WTC11 (cell line): ENCODE measurements around the gene ZNF581. TPM values are rescaled to one million over a fixed set of nuclear protein-coding genes. Genes with fewer than 3 reads are reported as not detected.
A peak's percentile ranks its signal among the peaks of the same experiment; 100 is the strongest.

Experiments used
- ATAC-seq: fragments of 200-7000 bp; cut with Tn5 transposase; 2 replicates; pipeline ENCODE4 v1.10.0; 2021; ENCODE audit warnings: mild to moderate bottlenecking, moderate library complexity
- CTCF ChIA-PET: fragments of 300-600 bp; sonication (Branson Sonifier 250); formaldehyde crosslinking; loops from one replicate; lab custom pipeline; 2021; ENCODE audit warnings: antibody characterized with exemption; lab: Charles Lee
- POLR2A ChIA-PET: fragments of 350-600 bp; sonication (Branson Sonifier 250); formaldehyde crosslinking; loops from one replicate; lab custom pipeline; 2021; ENCODE audit warnings: antibody characterized with exemption; lab: Charles Lee
- DNase-seq: peaks from one replicate; pipeline ENCODE4 v3.0.0; 2021; ENCODE audit warnings: low spot score
- H3K27ac Mint-ChIP-seq: 2 replicates; pipeline ENCODE4 v1.8.0; 2021; ENCODE audit warnings: mixed read lengths
- H3K27me3 Mint-ChIP-seq: 2 replicates; pipeline ENCODE4 v1.8.0; 2021; ENCODE audit warnings: low read depth, mild to moderate bottlenecking, moderate library complexity, mixed read lengths
- H3K36me3 Mint-ChIP-seq: 2 replicates; pipeline ENCODE4 v1.8.0; 2021; ENCODE audit warnings: mixed read lengths
- H3K4me1 Mint-ChIP-seq: 2 replicates; pipeline ENCODE4 v1.8.0; 2022; ENCODE audit warnings: mixed read lengths
- H3K4me3 Mint-ChIP-seq: 2 replicates; pipeline ENCODE4 v1.8.0; 2021; ENCODE audit warnings: mild to moderate bottlenecking, moderate library complexity, mixed read lengths
- H3K9me3 Mint-ChIP-seq: 2 replicates; pipeline ENCODE4 v1.8.0; 2021; ENCODE audit warnings: mixed read lengths
- ARID4B ChIP-seq: sonication (generic); formaldehyde crosslinking; IDR thresholded peaks from 2 replicates; pipeline ENCODE4 v1.8.0; 2023; ENCODE audit warnings: missing genetic modification reagents, mild to moderate bottlenecking, borderline replicate concordance
- GABPB1 ChIP-seq: sonication (generic); formaldehyde crosslinking; IDR thresholded peaks from 2 replicates; pipeline ENCODE4 v1.8.1; 2023; ENCODE audit warnings: mild to moderate bottlenecking, missing genetic modification reagents
- MYBL2 ChIP-seq: sonication (generic); formaldehyde crosslinking; IDR thresholded peaks from 2 replicates; pipeline ENCODE4 v1.8.1; 2023; ENCODE audit warnings: mild to moderate bottlenecking, moderate library complexity, missing genetic modification reagents
- STAT6 ChIP-seq: sonication (generic); formaldehyde crosslinking; conservative IDR thresholded peaks from 2 replicates; pipeline ENCODE4 v1.8.1; 2023; ENCODE audit warnings: mild to moderate bottlenecking, low read depth, missing genetic modification reagents, moderate library complexity
- ZNF219 ChIP-seq: sonication (generic); formaldehyde crosslinking; IDR thresholded peaks from 2 replicates; pipeline ENCODE4 v1.8.0; 2023; ENCODE audit warnings: missing genetic modification reagents, mild to moderate bottlenecking, borderline replicate concordance
- total RNA-seq: library from RNA; stranded (reverse); gene quantifications from 3 replicates; pipeline ENCODE4 v1.2.3, GENCODE V29; 2021
- TF ChIP-seq, protein P1 (sequence below): fragments of 250-450 bp; sonication (Bioruptor Pico); IDR thresholded peaks from 2 replicates; pipeline ENCODE4 v1.9.0; 2021; ENCODE audit warnings: moderate library complexity, mild to moderate bottlenecking, inconsistent platforms, borderline replicate concordance
- TF ChIP-seq, protein P2 (sequence below): fragments of 250-450 bp; sonication (Bioruptor Pico); IDR thresholded peaks from 2 replicates; pipeline ENCODE4 v1.9.0; 2021; ENCODE audit warnings: mild to moderate bottlenecking
- TF ChIP-seq, protein P3 (sequence below): sonication (generic); formaldehyde crosslinking; IDR thresholded peaks from 2 replicates; pipeline ENCODE4 v1.8.0; 2022; ENCODE audit warnings: mild to moderate bottlenecking, missing genetic modification reagents

Gene ZNF581
- total RNA-seq, 1 experiment from 2014 or later: 100 TPM

DNA sequence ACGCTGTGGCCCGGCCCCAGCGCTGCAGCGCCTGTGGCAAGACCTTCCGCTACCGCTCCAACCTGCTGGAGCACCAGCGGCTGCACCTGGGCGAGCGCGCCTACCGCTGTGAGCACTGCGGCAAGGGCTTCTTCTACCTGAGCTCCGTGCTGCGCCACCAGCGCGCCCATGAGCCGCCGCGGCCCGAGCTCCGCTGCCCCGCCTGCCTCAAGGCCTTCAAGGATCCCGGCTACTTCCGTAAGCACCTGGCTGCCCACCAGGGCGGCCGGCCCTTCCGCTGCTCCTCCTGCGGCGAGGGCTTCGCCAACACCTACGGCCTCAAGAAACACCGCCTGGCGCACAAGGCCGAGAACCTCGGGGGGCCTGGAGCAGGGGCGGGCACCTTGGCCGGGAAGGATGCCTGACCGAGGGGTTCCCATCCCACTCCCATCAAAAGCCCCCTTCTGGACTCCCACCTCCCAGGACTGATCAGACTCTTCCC, 27.0 kb upstream of the ZNF581 start (continued):
- no peak for TF ChIP-seq ZNF219 (CRISPR knock-in tag)
- TF ChIP-seq ARID4B (CRISPR knock-in tag): no peak
- TF ChIP-seq STAT6 (CRISPR knock-in tag): no peak

DNA sequence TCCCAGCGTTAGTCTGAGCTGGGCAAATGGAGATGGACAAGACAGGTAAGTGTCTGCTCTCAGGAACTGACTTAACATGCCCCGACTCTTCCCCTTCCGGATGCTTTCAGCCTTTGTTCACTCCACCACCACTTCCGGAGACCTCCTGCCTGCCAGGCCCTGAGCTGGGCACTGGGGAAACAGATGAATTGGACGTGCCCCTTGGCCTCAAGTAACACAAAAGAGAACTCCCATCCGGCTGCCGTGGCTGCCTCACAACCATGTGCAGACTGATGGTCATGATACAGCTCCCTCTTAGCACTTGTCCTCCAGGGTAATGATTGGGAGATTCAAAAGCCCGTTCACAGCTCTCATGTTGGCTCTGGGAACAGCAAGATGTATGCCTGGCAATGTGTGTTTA, 26.0 kb upstream of the ZNF581 start:
- 0 out of 2 replicates have a peak, but pooled peaks cover 3% of the 10 kb centered on the region for H3K27me3 Mint-ChIP-seq
- ChIA-PET POLR2A (no interaction called here), CTCF (interaction anchor here (0.7 to 4.0 kb wide), 3 partner anchors 11 to 514 kb away, joined by 3 to 14 read pairs (median 9); partner anchors contain the start of gene ZNF865)
- H3K4me1 Mint-ChIP-seq: 0 out of 2 replicates have a peak, but pooled peaks cover 3% of the 10 kb centered on the region
- ATAC-seq (no peak), DNase-seq (no peak)
- H3K36me3 Mint-ChIP-seq: peaks cover 19% of the 10 kb centered on the region
- TF ChIP-seq, protein P1, sequence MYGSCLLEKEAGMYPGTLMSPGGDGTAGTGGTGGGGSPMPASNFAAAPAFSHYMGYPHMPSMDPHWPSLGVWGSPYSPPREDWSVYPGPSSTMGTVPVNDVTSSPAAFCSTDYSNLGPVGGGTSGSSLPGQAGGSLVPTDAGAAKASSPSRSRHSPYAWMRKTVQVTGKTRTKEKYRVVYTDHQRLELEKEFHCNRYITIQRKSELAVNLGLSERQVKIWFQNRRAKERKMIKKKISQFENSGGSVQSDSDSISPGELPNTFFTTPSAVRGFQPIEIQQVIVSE (CRISPR knock-in tag): no peak
- TF ChIP-seq MYBL2 (CRISPR knock-in tag) (no peak), ARID4B (CRISPR knock-in tag) (no peak), GABPB1 (CRISPR knock-in tag) (no peak)
- TF ChIP-seq, protein P2, sequence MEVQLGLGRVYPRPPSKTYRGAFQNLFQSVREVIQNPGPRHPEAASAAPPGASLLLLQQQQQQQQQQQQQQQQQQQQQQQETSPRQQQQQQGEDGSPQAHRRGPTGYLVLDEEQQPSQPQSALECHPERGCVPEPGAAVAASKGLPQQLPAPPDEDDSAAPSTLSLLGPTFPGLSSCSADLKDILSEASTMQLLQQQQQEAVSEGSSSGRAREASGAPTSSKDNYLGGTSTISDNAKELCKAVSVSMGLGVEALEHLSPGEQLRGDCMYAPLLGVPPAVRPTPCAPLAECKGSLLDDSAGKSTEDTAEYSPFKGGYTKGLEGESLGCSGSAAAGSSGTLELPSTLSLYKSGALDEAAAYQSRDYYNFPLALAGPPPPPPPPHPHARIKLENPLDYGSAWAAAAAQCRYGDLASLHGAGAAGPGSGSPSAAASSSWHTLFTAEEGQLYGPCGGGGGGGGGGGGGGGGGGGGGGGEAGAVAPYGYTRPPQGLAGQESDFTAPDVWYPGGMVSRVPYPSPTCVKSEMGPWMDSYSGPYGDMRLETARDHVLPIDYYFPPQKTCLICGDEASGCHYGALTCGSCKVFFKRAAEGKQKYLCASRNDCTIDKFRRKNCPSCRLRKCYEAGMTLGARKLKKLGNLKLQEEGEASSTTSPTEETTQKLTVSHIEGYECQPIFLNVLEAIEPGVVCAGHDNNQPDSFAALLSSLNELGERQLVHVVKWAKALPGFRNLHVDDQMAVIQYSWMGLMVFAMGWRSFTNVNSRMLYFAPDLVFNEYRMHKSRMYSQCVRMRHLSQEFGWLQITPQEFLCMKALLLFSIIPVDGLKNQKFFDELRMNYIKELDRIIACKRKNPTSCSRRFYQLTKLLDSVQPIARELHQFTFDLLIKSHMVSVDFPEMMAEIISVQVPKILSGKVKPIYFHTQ (CRISPR knock-in tag): no peak
- TF ChIP-seq, protein P3, sequence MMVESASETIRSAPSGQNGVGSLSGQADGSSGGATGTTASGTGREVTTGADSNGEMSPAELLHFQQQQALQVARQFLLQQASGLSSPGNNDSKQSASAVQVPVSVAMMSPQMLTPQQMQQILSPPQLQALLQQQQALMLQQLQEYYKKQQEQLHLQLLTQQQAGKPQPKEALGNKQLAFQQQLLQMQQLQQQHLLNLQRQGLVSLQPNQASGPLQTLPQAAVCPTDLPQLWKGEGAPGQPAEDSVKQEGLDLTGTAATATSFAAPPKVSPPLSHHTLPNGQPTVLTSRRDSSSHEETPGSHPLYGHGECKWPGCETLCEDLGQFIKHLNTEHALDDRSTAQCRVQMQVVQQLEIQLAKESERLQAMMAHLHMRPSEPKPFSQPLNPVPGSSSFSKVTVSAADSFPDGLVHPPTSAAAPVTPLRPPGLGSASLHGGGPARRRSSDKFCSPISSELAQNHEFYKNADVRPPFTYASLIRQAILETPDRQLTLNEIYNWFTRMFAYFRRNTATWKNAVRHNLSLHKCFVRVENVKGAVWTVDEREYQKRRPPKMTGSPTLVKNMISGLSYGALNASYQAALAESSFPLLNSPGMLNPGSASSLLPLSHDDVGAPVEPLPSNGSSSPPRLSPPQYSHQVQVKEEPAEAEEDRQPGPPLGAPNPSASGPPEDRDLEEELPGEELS (CRISPR knock-in tag): no peak
- 0 out of 2 replicates have a peak, but pooled peaks cover 3% of the 10 kb centered on the region for H3K9me3 Mint-ChIP-seq
- H3K27ac Mint-ChIP-seq: peak overlapping the region; percentile 68; the same call in 1 of the 2 replicates
- H3K4me3 Mint-ChIP-seq: no peak overlapping the region
